Stimulated activated CD8-positive, alpha-beta memory T cell treated with anti-CD3 and anti-CD28 coated beads, Interleukin-15, amount 100 ng/mL, for 1 hour (primary cell): ENCODE measurements around the gene CC2D2B.
"Not testable (repeated sequence)": the region's sequence is repeated elsewhere in the genome, so short reads cannot be mapped to it uniquely, and the experiment has no call there.

Experiments used
- DNase-seq: peaks from one replicate; pipeline ENCODE4 v3.0.0-alpha.2; 2020; ENCODE audit warnings: low read depth

Gene CC2D2B, protein sequence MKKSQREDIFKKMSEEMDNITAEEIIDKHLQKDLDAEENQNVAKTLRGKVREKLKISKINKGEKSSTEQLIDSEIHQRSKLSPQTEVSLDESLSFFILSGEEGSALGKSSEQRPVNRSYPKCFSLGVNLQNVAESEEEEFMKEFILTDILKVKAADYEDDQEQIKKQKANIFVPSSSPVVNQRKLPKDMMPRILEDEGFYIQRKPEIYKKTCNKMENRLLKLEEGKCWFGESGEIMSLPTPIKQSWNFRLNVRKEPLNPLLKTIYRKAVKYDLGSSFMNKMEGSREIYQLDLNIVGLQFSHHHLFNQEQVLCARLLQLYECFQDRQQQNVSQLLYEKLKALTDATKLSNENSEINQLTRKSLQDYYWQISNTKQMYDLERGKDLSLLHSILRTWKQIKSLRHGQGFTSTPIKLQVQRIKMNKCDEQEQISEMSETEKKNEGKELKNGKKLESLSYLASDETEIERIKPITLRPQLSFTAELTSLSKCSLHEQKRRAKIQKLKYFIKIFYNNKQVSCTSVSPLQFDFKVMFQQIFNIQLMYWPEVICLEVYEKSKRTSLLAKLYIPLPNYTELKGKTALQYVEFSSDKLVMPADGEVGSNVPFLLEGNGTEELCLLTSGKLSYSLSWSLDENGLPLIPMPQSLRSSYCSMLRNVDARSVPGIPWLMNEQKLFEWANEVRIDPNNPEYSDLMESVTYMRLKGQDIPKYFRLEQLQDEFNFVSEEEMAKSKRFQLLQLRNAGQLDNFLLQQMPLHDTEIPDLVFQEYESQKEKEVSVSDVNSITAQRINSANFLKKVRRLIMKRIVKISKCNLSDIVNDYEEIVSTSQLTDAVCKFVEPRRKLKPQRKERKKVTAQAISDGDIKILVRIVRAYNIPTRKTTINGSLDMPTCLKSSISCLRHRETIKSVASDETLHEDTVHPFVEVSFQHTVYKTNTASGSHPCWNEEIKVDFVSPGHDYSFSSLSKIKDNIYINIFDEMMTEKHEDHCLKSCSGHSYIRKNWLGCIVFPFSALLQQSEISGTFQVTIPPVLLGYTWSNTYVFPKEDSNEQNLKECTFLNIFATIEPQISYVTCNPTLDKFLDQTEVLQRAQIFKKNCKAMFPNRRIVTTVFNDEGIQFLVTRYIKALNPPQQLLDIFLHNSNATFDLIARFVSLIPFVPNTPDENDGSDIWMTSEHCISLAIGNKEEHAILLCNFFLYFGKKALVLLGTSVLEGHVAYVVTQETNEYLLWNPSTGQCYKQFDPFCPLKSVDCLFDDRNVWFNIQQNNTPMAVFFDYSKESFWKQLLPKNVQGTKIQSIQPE (N-terminal part only)

DNA sequence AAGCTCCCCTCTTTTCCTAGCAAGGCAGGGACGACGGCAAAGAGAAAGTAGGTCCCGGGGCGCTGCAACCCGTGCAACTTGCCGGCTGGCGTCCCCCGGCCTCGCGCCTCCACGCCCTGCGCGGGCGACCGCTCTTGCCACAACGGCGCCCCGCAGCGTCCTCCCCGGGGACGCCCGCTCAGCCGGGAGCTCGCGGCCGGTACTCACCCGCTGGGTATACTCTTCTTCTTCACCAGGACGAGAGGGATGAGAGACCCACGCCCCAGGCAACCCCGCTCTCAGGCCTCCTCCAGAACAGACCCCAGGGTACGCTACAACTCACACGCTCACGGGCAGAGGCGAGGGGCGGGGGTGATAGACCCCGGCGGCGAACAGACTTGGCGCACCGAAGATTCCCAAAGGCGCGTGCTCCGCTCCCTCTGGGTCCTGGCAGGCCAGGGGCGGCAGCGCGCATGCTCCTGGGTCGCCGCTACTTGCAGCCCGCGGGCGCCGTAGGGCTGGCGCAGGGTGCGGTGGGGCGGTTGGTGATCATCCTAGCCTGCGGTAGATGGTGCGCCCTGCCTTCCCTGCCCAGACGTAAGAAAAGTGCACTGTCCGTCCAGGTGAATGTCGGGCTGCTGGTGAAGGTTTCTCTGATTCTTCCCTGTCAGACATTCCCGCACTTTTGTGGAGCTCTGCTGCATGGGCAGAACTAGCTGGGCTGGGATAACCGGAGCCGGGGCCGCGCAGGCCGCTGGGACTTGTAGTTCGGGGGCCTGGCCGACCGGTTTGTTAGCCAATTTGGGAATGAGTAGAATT is at the start of gene CC2D2B:
Gene CC2D2B, plus strand, starts transcription at position 520 of the 798 bp plus-strand sequence. CDS start 3,349 bp downstream, outside the sequence.
- peak; percentile 24 for DNase-seq

DNA sequence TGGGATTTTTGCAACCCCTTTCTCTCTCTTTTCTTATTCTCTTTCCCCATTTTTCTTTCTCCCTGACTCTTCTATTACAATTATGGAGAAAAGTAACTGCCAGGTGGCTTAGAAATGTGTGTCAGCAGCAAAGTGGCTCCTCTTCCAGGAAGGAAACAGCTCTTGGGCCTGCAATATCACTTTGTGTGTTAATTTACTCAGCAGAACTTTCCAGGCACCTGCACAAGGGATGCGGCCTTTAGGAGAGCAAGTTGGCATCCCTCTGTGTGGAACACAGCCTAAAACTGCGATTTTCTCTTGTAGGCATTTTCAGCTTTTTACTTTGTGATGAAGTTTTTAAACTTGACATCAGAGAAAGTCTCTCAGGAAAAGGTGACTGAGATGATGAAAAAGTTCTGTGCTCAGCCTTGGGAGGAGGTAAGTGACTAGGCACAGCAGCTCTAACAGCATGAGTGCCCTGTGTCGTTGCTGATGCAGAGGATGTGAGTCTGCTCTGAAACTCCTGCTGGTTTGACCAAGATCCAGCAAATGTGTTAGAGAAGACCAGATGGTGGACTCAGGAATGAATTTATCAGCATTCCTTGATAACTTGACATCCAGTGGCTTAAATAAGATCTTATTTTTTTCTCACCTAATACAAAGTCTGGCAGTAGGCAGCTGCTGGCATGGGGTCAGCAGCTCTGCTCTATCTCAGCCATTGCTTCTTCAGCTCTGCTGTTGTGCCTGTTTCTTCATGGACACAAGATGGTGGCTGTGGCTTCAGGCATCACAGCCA is 47.4 kb upstream of the CC2D2B start:
- DNase-seq, result no peak

DNA sequence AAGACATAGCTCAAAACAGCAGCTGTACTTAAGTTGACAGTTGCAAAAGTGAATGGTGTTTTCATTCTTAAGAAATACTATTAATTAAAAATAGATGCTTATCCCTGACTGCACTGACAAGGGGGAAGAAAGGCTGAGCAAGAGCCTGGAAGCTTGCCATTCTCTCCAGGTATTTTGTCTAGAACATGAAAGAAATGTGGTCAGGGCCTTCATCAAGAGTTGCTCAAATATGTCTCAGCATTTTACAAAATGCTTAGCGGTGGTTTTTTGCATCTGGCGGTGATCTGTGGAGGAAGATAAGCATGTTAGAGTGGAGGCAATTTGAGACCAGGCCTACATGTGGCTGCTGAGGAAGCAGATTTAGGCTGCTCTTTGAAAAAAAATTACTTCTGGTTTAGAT is 46.4 kb upstream of the CC2D2B start:
- DNase-seq, result no peak

DNA sequence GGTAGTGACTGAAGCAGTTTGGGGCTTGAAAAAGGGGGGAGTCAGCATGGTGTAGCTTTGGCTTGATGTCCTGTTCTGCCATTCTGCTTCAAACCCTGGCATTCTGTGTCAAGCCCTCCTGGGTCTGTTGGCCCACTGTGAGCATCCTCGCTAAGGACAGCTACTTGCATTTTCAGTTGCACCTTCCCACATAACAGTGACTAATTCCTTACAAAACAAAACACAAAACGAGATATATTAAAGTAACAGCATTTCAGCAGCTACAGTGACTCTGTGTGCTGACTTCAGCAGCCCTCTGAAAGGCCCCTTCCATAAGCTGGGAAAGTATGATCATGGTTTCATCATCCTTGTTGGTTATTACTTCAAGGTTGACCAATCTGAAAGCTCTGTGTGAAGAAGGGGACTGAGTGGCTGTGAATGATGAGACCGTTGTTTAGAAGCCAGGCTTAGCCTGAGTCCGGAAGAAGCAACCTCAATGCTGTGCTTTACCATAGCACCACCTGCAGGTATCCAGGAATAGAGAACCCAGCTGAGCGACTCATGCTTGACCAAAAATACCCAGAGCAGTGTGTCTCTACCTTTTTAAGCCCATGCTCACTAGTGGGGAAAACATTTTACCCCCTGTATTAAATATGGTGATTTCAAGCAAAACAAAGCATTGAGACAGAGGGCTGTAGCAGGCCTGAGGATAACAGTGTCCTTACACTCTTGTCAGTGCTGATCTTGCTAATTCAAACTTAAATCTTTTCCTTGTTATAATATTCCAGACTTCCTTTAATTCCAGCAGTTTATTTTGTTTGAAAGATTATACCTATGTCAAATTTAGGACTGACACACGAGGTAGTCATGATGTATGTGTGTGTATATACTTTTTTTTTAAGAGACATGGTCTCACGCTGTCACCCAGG is 42.6 kb upstream of the CC2D2B start:
- DNase-seq, result no peak

DNA sequence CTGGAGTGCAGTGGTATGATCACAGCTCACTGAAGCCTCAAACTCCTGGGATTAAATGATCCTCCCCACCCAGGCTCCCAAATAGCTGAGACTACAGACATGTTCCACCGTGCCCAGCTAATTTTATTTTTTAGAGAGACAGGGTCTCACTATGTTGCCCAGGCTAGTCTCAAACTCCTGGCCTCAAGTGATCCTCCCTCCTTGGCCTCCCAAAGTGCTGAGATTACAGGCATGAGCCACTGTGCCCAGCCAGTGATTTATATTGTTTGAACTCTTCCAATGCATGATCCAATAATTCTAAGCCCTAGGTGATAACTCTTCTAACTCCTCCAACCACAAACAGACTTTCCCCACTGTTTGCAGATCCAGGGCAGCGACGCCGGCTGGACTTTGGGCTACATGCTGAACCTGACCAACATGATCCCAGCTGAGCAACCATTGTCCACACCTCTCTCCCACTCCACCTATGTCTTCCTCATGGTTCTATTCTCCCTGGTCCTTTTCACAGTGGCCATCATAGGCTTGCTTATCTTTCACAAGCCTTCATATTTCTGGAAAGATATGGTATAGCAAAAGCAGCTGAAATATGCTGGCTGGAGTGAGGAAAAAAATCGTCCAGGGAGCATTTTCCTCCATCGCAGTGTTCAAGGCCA is 41.8 kb upstream of the CC2D2B start:
- DNase-seq, result no peak

DNA sequence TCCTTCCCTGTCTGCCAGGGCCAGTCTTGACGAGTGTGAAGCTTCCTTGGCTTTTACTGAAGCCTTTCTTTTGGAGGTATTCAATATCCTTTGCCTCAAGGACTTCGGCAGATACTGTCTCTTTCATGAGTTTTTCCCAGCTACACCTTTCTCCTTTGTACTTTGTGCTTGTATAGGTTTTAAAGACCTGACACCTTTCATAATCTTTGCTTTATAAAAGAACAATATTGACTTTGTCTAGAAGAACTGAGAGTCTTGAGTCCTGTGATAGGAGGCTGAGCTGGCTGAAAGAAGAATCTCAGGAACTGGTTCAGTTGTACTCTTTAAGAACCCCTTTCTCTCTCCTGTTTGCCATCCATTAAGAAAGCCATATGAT is 41.3 kb upstream of the CC2D2B start:
- DNase-seq, result no peak

DNA sequence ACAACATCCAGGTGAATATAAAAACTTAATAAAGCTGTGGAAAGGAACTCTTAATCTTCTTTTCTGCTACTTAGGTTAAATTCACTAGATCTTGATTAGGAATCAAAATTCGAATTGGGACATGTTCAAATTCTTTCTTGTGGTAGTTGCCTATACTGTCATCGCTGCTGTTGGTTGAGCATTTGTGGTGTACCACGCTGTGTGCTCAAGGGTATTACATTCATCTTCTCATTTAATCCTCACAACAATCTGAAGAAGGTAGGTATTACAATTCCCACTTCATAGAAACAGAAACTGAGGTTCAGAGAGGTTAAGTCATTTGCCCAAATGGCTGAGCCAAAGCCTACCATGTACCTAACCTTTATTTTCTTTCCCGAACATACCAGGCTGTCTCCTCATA is 39.9 kb upstream of the CC2D2B start:
- no peak for DNase-seq

DNA sequence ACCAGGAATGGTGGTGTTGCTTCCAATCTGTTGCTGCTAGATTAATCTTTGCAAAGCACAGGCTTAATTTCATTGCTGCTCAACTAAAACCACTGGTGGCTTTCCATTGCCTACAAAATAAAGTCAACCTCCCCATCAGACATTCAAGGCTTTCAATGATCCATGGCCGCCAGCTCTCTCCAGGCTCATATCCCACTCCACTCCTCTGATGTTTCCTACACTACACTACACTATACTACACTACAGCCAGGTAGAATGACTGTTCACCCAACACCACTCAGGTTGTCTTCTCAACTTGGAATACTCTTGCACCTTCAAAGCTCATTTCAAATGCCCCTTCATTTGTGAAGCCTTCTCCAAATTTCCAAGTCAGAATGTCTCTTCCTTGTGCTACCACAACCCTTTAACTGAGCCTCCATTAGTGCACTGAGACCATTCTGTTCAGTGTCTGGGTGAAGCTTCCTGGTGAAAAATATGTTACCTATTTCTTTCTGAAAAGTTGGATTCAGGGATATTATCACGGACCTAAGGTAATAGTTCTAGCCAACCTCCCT is 35.5 kb upstream of the CC2D2B start:
- DNase-seq, result no peak

DNA sequence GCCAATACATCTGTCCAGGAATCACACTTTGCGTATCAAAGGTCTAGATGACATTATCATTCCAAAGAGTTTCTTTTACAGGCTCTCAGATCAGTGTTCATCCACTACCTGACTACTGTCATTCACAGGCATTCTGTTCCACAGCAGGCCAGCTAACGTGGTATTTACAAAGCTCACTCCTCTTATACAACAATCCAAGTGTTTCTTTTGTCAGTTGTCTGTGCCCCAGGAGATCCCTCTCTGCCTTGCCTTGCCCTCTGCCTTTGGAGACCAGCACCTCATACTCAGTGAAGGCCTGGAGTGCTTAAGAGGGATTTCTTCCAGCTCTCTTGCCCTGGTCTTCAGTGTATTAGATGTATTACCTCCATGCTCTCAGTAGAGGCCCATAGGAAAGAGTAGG is 34.6 kb upstream of the CC2D2B start:
- DNase-seq, result no peak

DNA sequence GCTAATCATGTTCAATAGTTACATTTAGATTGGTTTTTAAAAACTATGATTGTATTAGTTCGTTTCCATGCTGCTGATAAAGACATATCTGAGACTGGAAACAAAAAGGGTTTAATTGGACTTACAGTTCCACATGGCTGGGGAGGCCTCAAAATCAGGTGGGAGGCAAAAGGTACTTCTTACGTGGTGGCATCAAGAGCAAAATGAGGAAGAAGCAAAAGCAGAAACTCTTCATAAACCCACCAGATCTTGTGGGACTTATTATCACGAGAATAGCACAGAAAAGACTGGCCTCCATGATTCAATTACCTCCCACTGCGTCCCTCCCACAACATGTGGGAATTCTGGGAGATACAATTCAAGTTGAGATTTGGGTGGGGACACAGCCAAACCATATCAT is 34.1 kb upstream of the CC2D2B start:
- DNase-seq, result no peak

DNA sequence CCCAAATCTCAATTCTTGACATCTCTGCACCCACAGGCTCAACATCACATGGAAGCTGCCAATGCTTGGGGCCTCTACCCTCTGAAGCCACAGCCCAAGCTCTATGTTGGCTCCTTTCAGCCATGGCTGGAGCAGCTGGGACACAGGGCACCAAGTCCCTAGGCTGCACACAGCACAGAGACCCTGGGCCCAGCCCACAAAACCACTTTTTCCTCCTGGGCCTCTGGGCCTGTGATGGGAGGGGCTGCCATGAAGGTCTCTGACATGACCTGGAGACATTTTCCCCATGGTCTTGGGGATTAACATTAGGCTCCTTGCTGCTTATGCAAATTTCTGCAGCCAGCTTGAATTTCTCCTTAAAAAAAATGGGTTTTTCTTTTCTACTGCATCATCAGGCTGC is 33.0 kb upstream of the CC2D2B start:
- DNase-seq, result not testable (repeated sequence)

DNA sequence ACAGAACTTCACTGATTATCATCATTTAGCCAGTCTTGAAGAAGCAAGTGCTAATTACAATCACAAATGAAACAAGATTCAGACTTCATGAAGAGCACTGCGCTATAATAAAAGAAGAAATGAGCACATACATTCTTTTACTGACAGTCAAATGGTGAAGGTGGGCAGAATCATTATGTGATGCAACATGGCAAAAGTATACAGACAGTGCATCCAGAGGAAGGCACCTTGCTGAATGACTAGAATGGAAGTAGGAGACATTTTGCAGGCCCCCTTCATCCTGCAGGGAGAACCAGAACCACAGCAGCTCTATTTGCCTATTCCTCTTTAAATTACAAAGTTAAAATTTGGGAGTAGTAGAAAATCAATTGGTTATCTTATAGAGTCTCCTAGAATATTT is 31.0 kb upstream of the CC2D2B start:
- no peak for DNase-seq

DNA sequence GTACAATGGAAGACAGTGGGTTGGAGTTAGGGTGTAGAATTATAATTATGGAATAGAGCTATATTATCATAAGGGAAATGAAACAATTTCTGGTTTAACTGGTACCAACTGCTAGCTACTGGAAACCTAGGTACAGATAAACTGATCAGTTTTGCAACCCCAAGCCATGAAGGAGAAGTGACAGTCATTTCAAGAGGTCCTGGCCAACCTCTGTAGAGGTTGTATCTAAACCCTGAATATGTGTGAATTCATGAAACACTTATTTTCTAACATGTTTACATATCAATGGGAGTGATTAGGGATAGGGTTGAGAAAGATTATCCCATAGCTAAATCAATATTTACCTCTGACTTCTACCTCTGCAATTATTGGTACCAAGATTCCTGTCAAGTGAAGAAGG is 29.9 kb upstream of the CC2D2B start:
- no peak for DNase-seq

DNA sequence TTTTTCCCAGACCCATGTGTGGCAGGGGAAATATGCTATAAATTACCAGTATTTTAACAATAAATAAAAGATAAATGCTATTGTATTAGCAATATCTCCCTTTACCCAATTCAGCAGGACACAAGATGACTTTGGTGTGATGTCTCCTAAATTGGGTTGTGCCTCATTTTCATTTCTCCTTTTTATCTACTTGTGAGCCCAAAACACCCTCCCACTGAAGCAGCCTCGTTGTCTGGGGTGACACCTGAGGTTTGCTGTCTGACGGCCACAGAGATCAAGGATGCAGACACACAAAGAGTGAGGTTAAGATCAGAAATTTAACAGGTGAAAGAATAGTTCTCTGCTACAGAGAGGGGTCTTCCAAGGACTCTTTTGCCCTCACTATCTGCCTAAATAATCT is 27.1 kb upstream of the CC2D2B start:
- DNase-seq, result no peak

DNA sequence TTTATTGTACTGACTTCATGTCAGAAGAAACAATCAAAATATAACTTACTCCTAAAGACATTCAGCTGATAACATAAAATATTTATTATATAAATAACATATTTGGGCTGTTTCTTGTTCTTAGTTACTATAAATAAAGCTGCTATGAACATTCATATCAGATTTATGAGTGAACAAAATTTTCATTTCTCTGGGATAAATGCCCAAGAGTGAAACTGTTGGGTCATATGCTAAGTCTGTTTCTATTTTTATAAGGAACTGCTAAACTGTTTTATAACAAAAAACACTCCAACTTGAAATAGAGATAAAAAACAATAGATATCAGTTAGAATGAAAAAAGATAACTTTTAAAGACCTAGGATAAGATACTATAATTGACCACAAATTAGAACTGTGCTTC is 26.5 kb upstream of the CC2D2B start:
- DNase-seq, result no peak

DNA sequence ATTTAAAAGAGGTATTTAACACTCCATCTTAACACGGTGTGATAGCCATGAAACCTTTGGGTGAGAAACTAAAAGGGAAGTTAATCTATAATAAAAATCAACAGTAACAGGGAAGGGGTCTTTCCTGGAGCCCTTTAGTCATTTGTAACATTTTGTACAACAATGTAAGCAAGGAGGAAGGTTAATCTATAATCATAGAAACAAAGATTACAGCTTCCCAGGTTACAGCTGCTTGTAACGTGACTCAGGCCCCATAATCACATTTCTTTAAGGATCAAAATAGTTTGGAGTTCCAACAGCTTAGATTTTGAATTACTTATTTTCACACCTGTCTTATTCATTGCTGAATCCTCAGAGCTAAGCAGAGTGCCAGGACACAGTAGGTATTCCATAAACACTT is 17.9 kb upstream of the CC2D2B start:
- DNase-seq, result no peak

DNA sequence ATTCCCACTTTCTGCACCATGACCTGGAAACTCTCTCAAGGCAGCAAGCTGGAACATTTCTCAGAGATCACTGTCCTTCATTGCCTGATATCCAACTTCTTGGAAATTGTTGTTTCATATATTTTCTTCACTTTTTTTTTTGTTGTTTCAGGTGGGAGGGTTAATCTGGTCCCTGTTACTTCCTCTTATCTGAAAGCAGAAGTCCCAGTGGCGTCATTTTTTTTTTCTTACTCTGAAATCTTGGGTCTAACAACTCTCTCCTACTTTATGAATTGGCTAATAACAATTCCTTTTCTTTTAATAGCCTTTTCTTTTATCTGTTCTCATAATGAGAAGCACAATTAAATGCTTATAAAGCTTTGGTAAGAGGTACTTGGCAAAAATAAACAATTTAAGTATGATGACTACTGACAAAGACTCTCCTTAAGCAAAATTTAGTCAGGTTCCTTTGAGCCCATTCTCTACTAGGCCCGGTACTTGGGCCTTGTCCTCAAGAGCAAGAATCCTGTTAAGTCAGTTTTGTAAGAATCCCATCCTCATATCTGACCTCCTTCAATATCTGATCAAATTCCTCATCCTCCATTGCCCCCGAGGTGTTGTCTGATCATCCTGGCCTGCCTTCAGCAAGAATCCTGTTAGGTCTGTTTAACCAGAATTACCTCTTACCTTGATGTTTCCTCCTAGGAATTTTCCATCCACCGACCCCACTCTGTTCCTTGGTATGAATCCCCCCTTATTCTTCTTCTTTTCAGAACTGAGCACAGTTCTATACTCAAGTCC is 11.5 kb upstream of the CC2D2B start:
- no peak for DNase-seq
